ENCODE data around the gene PCNX2.

PCNX2 gene

GRCh38 chr1:232970508-232970907 is 325.0 kb downstream of the PCNX2 start:
- TF ChIP-seq GATA1 (IDR thresholded peaks at IDR 0.05; ENCODE audit: low read depth, low read length) (no peak), POLR2A (IDR thresholded peaks at IDR 0.05; ENCODE audit: low read length) (no peak)
- DNase-seq = no peak

GRCh38 chr1:232969799-232970198 is 325.7 kb downstream of the PCNX2 start:
- DNase-seq = no peak
- no peak for TF ChIP-seq GATA1 (IDR thresholded peaks at IDR 0.05; ENCODE audit: low read depth, low read length)
- no peak for TF ChIP-seq POLR2A (IDR thresholded peaks at IDR 0.05; ENCODE audit: low read length)

- no peak for TF ChIP-seq POLR2A (IDR thresholded peaks at IDR 0.05; ENCODE audit: low read length)
- TF ChIP-seq GATA1 (IDR thresholded peaks at IDR 0.05; ENCODE audit: low read depth, low read length) = no peak
- DNase-seq = no peak
Measured at GRCh38 chr1:232968965-232969364, 326.6 kb downstream of the PCNX2 start.

- no peak for TF ChIP-seq GATA1 (IDR thresholded peaks at IDR 0.05; ENCODE audit: low read depth, low read length)
- TF ChIP-seq POLR2A (IDR thresholded peaks at IDR 0.05; ENCODE audit: low read length) = no peak
- no peak for DNase-seq
Measured at GRCh38 chr1:232968391-232968790, 327.1 kb downstream of the PCNX2 start.

- no peak for DNase-seq
- TF ChIP-seq POLR2A (IDR thresholded peaks at IDR 0.05; ENCODE audit: low read length) = no peak
- no peak for TF ChIP-seq GATA1 (IDR thresholded peaks at IDR 0.05; ENCODE audit: low read depth, low read length)
Measured at GRCh38 chr1:232966663-232967062, 328.9 kb downstream of the PCNX2 start.

- DNase-seq = no peak
- TF ChIP-seq POLR2A (IDR thresholded peaks at IDR 0.05; ENCODE audit: low read length) = no peak
- no peak for TF ChIP-seq GATA1 (IDR thresholded peaks at IDR 0.05; ENCODE audit: low read depth, low read length)
Measured at GRCh38 chr1:232965912-232966217, 329.7 kb downstream of the PCNX2 start.

GRCh38 chr1:232965124-232965911 is 330.2 kb downstream of the PCNX2 start:
- DNase-seq = no peak
- no peak for TF ChIP-seq GATA1 (IDR thresholded peaks at IDR 0.05; ENCODE audit: low read depth, low read length)
- no peak for TF ChIP-seq POLR2A (IDR thresholded peaks at IDR 0.05; ENCODE audit: low read length)

GRCh38 chr1:232964601-232965000 is 330.9 kb downstream of the PCNX2 start:
- TF ChIP-seq GATA1 (IDR thresholded peaks at IDR 0.05; ENCODE audit: low read depth, low read length) = no peak
- no peak for TF ChIP-seq POLR2A (IDR thresholded peaks at IDR 0.05; ENCODE audit: low read length)
- DNase-seq = no peak

- no peak for TF ChIP-seq GATA1 (IDR thresholded peaks at IDR 0.05; ENCODE audit: low read depth, low read length)
- TF ChIP-seq POLR2A (IDR thresholded peaks at IDR 0.05; ENCODE audit: low read length) = no peak
- DNase-seq = no peak
Measured at GRCh38 chr1:232962761-232963745, 332.5 kb downstream of the PCNX2 start.

GRCh38 chr1:232958067-232958466 is 337.5 kb downstream of the PCNX2 start:
- DNase-seq = no peak
- TF ChIP-seq POLR2A (IDR thresholded peaks at IDR 0.05; ENCODE audit: low read length) (no peak), GATA1 (IDR thresholded peaks at IDR 0.05; ENCODE audit: low read depth, low read length) (no peak)

- DNase-seq = no peak
- TF ChIP-seq POLR2A (IDR thresholded peaks at IDR 0.05; ENCODE audit: low read length) (no peak), GATA1 (IDR thresholded peaks at IDR 0.05; ENCODE audit: low read depth, low read length) (no peak)
Measured at GRCh38 chr1:232956081-232956480, 339.4 kb downstream of the PCNX2 start.

- no peak for TF ChIP-seq GATA1 (IDR thresholded peaks at IDR 0.05; ENCODE audit: low read depth, low read length)
- TF ChIP-seq POLR2A (IDR thresholded peaks at IDR 0.05; ENCODE audit: low read length) = no peak
- DNase-seq = no peak
Measured at GRCh38 chr1:232954594-232955365, 340.7 kb downstream of the PCNX2 start.

- peak; percentile 23 to 51 for DNase-seq
- TF ChIP-seq POLR2A (IDR thresholded peaks at IDR 0.05; ENCODE audit: low read length) (no peak), GATA1 (IDR thresholded peaks at IDR 0.05; ENCODE audit: low read depth, low read length) (no peak)
Measured at GRCh38 chr1:232952514-232953499, 342.7 kb downstream of the PCNX2 start.
